H9 (cell line): ENCODE data around the gene CTXN3. TPM values are rescaled to one million over a fixed set of nuclear protein-coding genes. Genes with fewer than 3 reads are reported as not detected.

ENCODE experiments used
- DNase-seq: peaks from one replicate; pipeline ENCODE4 v3.0.0-alpha.2; 2017
- H2AFZ ChIP-seq: one replicate; pipeline ENCODE4 v1.6.1; 2013; ENCODE audit warnings: mild to moderate bottlenecking, low read length, control low read depth, moderate library complexity
- H2AK5ac ChIP-seq: 2 replicates; pipeline ENCODE4 v1.6.1; 2013; ENCODE audit warnings: low read length, control low read depth, mixed read lengths; ENCODE audit not compliant: insufficient read length
- H2BK120ac ChIP-seq: one replicate; pipeline ENCODE4 v1.6.1; 2013; ENCODE audit warnings: low read depth, mild to moderate bottlenecking, low read length, control low read depth, inconsistent platforms; ENCODE audit not compliant: poor library complexity, severe bottlenecking
- H2BK12ac ChIP-seq: 2 replicates; pipeline ENCODE4 v1.6.1; 2013; ENCODE audit warnings: low read length, control low read depth, mixed read lengths, low read depth; ENCODE audit not compliant: insufficient read length
- H2BK15ac ChIP-seq: 2 replicates; pipeline ENCODE4 v1.6.1; 2013; ENCODE audit warnings: low read depth, low read length, control low read depth
- H2BK20ac ChIP-seq: one replicate; pipeline ENCODE4 v1.6.1; 2013; ENCODE audit warnings: low read depth, mild to moderate bottlenecking, low read length, control low read depth, inconsistent platforms; ENCODE audit not compliant: poor library complexity, severe bottlenecking
- H2BK5ac ChIP-seq: 2 replicates; pipeline ENCODE4 v1.6.1; 2013; ENCODE audit warnings: low read length, control low read depth, mixed read lengths; ENCODE audit not compliant: insufficient read length
- H3K14ac ChIP-seq: 2 replicates; pipeline ENCODE4 v1.6.1; 2013; ENCODE audit warnings: low read length, control low read depth; ENCODE audit not compliant: insufficient read depth
- H3K18ac ChIP-seq: 2 replicates; pipeline ENCODE4 v1.6.1; 2013; ENCODE audit warnings: low read depth, mild to moderate bottlenecking, mixed read lengths, low read length, control low read depth; ENCODE audit not compliant: insufficient read length
- H3K23ac ChIP-seq: 2 replicates; pipeline ENCODE4 v1.6.1; 2013; ENCODE audit warnings: low read length, control low read depth, mixed read lengths, low read depth; ENCODE audit not compliant: insufficient read length
- H3K23me2 ChIP-seq: 2 replicates; pipeline ENCODE4 v1.6.1; 2013; ENCODE audit warnings: low read depth, mild to moderate bottlenecking, mixed read lengths, low read length, control low read depth; ENCODE audit not compliant: insufficient read length, poor library complexity, severe bottlenecking
- H3K27ac ChIP-seq: 2 replicates; pipeline ENCODE4 v1.5.1; 2013; ENCODE audit warnings: low read length, control low read depth, mixed read lengths, low read depth; ENCODE audit not compliant: insufficient read length
- H3K27me3 ChIP-seq: 2 replicates; pipeline ENCODE4 v1.6.1; 2013; ENCODE audit warnings: low read length, control low read depth, inconsistent platforms; ENCODE audit not compliant: insufficient read depth
- H3K4ac ChIP-seq: 2 replicates; pipeline ENCODE4 v1.6.1; 2013; ENCODE audit warnings: low read depth, mild to moderate bottlenecking, control low read depth, inconsistent platforms, low read length, moderate library complexity
- H3K4me1 ChIP-seq: 2 replicates; pipeline ENCODE4 v1.6.1; 2013; ENCODE audit warnings: low read length, control low read depth, inconsistent platforms; ENCODE audit not compliant: insufficient read depth
- H3K4me2 ChIP-seq: 2 replicates; pipeline ENCODE4 v1.6.1; 2013; ENCODE audit warnings: low read length, control low read depth, mixed read lengths; ENCODE audit not compliant: insufficient read length, insufficient read depth
- H3K56ac ChIP-seq: 2 replicates; pipeline ENCODE4 v1.6.1; 2013; ENCODE audit warnings: low read depth, mild to moderate bottlenecking, mixed read lengths, low read length, control low read depth; ENCODE audit not compliant: insufficient read length
- H3K79me1 ChIP-seq: 2 replicates; pipeline ENCODE4 v1.6.1; 2013; ENCODE audit warnings: low read depth, mild to moderate bottlenecking, moderate library complexity, low read length, control low read depth, inconsistent platforms; ENCODE audit not compliant: insufficient read depth, poor library complexity, severe bottlenecking
- H3K79me2 ChIP-seq: 2 replicates; pipeline ENCODE4 v1.6.1; 2013; ENCODE audit warnings: low read length, control low read depth, inconsistent platforms; ENCODE audit not compliant: insufficient read depth
- H3K9ac ChIP-seq: 2 replicates; pipeline ENCODE4 v1.6.1; 2013; ENCODE audit warnings: low read length, control low read depth, mixed read lengths; ENCODE audit not compliant: insufficient read length; ENCODE audit errors: extremely low read depth
- H3K9me3 ChIP-seq: one replicate; pipeline ENCODE4 v1.6.1; 2013; ENCODE audit warnings: low read depth, low read length, inconsistent platforms; ENCODE audit not compliant: control insufficient read depth
- H3T11ph ChIP-seq: one replicate; pipeline ENCODE4 v1.6.1; 2013; ENCODE audit warnings: mild to moderate bottlenecking, low read length, control low read depth, inconsistent platforms
- H4K20me1 ChIP-seq: one replicate; pipeline ENCODE4 v1.6.1; 2013; ENCODE audit not compliant: control insufficient read depth, insufficient read length, insufficient read depth
- H4K5ac ChIP-seq: 2 replicates; pipeline ENCODE4 v1.6.1; 2013; ENCODE audit warnings: low read depth, mild to moderate bottlenecking, mixed read lengths, low read length, control low read depth; ENCODE audit not compliant: insufficient read length
- H4K8ac ChIP-seq: replicated peaks from 2 replicates; pipeline ENCODE4 v1.6.1; 2013; ENCODE audit warnings: low read length, control low read depth, mixed read lengths, low read depth; ENCODE audit not compliant: insufficient read length
- H4K91ac ChIP-seq: 2 replicates; pipeline ENCODE4 v1.6.1; 2013; ENCODE audit warnings: low read depth, mild to moderate bottlenecking, moderate library complexity, mixed read lengths, low read length, control low read depth; ENCODE audit not compliant: insufficient read length
- H3K27ac Mint-ChIP-seq, 3 experiments: 2 replicates in 2 of 3; 3 replicates in 1 of 3; pipeline ENCODE4 v1.8.0; 2020 to 2021; ENCODE audit warnings: mixed read lengths in 3 of 3, mild to moderate bottlenecking in 1 of 3, moderate library complexity in 1 of 3
- H3K27me3 Mint-ChIP-seq: 2 replicates; pipeline ENCODE4 v1.8.0; 2021; ENCODE audit warnings: low read depth, mild to moderate bottlenecking, moderate library complexity, mixed read lengths
- H3K36me3 Mint-ChIP-seq, 3 experiments: 2 replicates in 2 of 3; 3 replicates in 1 of 3; pipeline ENCODE4 v1.8.0; 2020 to 2021; ENCODE audit warnings: low read depth in 3 of 3, mixed read lengths in 3 of 3; ENCODE audit not compliant: insufficient read depth in 1 of 3
- H3K4me1 Mint-ChIP-seq, 2 experiments: 2 replicates each; pipeline ENCODE4 v1.8.0; 2020; ENCODE audit warnings: mixed read lengths in 2 of 2
- H3K4me3 Mint-ChIP-seq, 2 experiments: 2 replicates in 1 of 2; 3 replicates in 1 of 2; pipeline ENCODE4 v1.8.0; 2020 to 2021; ENCODE audit warnings: mild to moderate bottlenecking in 2 of 2, mixed read lengths in 2 of 2, moderate library complexity in 1 of 2
- H3K9me3 Mint-ChIP-seq, 2 experiments: 2 replicates in 1 of 2; 3 replicates in 1 of 2; pipeline ENCODE4 v1.8.0; 2020; ENCODE audit warnings: mild to moderate bottlenecking in 2 of 2, mixed read lengths in 2 of 2, moderate library complexity in 1 of 2
- WGBS: extraction: QIAGEN DNeasy Blood & Tissue Kit; methylation state at CpG from one replicate; pipeline ENCODE4 v1.1.7; 2013; ENCODE audit warnings: missing lambda C conversion rate, low lambda C conversion rate, mixed read lengths; ENCODE audit not compliant: insufficient read length; ENCODE audit errors: extremely low coverage; 5-methylcytosine and 5-hydroxymethylcytosine counted together
- total RNA-seq: library from RNA; stranded (reverse); gene quantifications from 2 replicates; pipeline ENCODE4 v1.2.1, GENCODE V29; 2021
- TF ChIP-seq, protein P1 (sequence below): fragments of 200-600 bp; sonication (generic); conservative IDR thresholded peaks from 3 replicates; pipeline ENCODE4 v1.8.0; 2021; ENCODE audit warnings: antibody characterized with exemption, mild to moderate bottlenecking

Gene CTXN3
- total RNA-seq, 1 experiment from 2014 or later: not detected

DNA sequence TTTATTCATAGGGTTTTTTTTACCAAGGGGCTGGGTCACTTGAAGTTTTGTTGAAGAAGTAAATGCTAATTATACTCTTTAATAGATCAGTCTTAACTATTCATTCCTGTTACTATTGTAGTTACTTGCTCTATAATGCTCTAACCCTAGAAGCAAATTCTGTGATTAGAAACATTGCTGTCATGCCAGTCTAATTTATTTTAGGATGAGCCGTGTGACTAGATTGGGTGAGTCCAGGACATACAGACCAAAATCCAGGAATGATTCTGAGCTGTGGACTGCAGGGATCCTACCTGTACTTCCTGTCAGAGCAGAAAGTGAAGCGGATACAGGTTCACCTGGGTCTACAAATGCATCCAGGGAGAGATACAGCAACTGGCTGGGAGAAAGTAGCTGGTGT, 53.6 kb downstream of the CTXN3 start:
- H4K20me1 ChIP-seq: no peaks in the 10 kb centered on the region
- Mint-ChIP-seq H3K4me1 (peaks cover 3 to 12% of the 10 kb centered on the region in 2 experiments; a peak in 2 of 4 replicates), H3K36me3 (no peaks in the 10 kb centered on the region), H3K9me3 (no peaks in the 10 kb centered on the region), H3K4me3 (no peak overlapping the region), H3K27ac (peak overlapping the region in 1 of 3 experiments; percentile 5; a peak in 1 of 7 replicates), H3K27me3 (no peaks in the 10 kb centered on the region)
- no peak overlapping the region for H2AK5ac ChIP-seq
- no peak overlapping the region for H3K9ac ChIP-seq
- no peak overlapping the region for H3K4ac ChIP-seq
- no peak overlapping the region for H2BK20ac ChIP-seq
- H4K5ac ChIP-seq: no peak overlapping the region
- no peak overlapping the region for H2BK5ac ChIP-seq
- TF ChIP-seq, protein P1, sequence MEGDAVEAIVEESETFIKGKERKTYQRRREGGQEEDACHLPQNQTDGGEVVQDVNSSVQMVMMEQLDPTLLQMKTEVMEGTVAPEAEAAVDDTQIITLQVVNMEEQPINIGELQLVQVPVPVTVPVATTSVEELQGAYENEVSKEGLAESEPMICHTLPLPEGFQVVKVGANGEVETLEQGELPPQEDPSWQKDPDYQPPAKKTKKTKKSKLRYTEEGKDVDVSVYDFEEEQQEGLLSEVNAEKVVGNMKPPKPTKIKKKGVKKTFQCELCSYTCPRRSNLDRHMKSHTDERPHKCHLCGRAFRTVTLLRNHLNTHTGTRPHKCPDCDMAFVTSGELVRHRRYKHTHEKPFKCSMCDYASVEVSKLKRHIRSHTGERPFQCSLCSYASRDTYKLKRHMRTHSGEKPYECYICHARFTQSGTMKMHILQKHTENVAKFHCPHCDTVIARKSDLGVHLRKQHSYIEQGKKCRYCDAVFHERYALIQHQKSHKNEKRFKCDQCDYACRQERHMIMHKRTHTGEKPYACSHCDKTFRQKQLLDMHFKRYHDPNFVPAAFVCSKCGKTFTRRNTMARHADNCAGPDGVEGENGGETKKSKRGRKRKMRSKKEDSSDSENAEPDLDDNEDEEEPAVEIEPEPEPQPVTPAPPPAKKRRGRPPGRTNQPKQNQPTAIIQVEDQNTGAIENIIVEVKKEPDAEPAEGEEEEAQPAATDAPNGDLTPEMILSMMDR: no peak
- no peaks in the 10 kb centered on the region for H3K27me3 ChIP-seq
- H3K56ac ChIP-seq: no peak overlapping the region
- no peak overlapping the region for H2BK120ac ChIP-seq
- DNase-seq: no peak
- H3T11ph ChIP-seq: no peak overlapping the region
- no peak overlapping the region for H4K8ac ChIP-seq
- H3K4me2 ChIP-seq: no peak overlapping the region
- H3K14ac ChIP-seq: no peak overlapping the region
- H3K18ac ChIP-seq: peak overlapping the region; percentile 21
- H3K23me2 ChIP-seq: no peaks in the 10 kb centered on the region
- no peaks in the 10 kb centered on the region for H3K9me3 ChIP-seq
- H3K27ac ChIP-seq: no peak overlapping the region
- no peak overlapping the region for H4K91ac ChIP-seq
- no peaks in the 10 kb centered on the region for H3K79me2 ChIP-seq
- no peak overlapping the region for H3K23ac ChIP-seq
- no peak overlapping the region for H2BK12ac ChIP-seq
- H3K4me1 ChIP-seq: 0 out of 2 replicates have a peak, but pooled peaks cover 5% of the 10 kb centered on the region
- H2BK15ac ChIP-seq: no peak overlapping the region
- no CpG with 5 or more reads among the region's 2 CpGs for WGBS
- H3K79me1 ChIP-seq: no peaks in the 10 kb centered on the region
- H2AFZ ChIP-seq: no peak overlapping the region
